H1 (cell line): ENCODE results near the gene AMN1.

ENCODE experiments used
- CREB1 ChIP-seq: IDR thresholded peaks from 2 replicates; pipeline ENCODE4 v1.6.1; 2012; ENCODE audit warnings: inconsistent platforms
- CTCF ChIP-seq, 3 experiments: IDR thresholded peaks; 1 replicate in 2 of 3; 2 replicates in 1 of 3; pipeline versions ENCODE4 v1.5.1 to v1.6.1; 2011; ENCODE audit warnings: low read length in 3 of 3, mild to moderate bottlenecking in 3 of 3, inconsistent platforms in 2 of 3, low read depth in 1 of 3, moderate library complexity in 1 of 3; ENCODE audit not compliant: insufficient read depth in 1 of 3; ENCODE audit errors: control extremely low read depth in 1 of 3
- EZH2 ChIP-seq: fragments of 200-600 bp; sonication (generic); IDR thresholded peaks from 2 replicates; pipeline ENCODE4 v1.7.1; 2012; ENCODE audit warnings: low read depth, mild to moderate bottlenecking, moderate library complexity, low read length, inconsistent platforms; ENCODE audit not compliant: severe bottlenecking
- POLR2A ChIP-seq, 2 experiments: IDR thresholded peaks; 1 replicate in 1 of 2; 2 replicates in 1 of 2; pipeline ENCODE4 v1.6.1; 2011; ENCODE audit warnings: low read depth in 2 of 2, low read length in 2 of 2, mild to moderate bottlenecking in 2 of 2; ENCODE audit errors: control extremely low read depth in 1 of 2
- USF2 ChIP-seq: IDR thresholded peaks from 2 replicates; pipeline ENCODE4 v1.6.1; 2011; ENCODE audit warnings: low read length, improper control_type of control experiment

GRCh38 chr12:31702047-31702446, 26.8 kb downstream of the AMN1 start:
- no peak for TF ChIP-seq POLR2A (IDR thresholded peaks at IDR 0.05; ENCODE audit: control extremely low read depth in 1 of 2, low read depth in 2 of 2, low read length in 2 of 2)
- TF ChIP-seq CTCF (IDR thresholded peaks at IDR 0.05; ENCODE audit: control extremely low read depth in 1 of 3, insufficient read depth in 1 of 3, low read depth in 1 of 3, low read length in 3 of 3), result peak in 1 of 3 experiments; percentile 50; a peak in 1 of 4 replicates
- no peak for TF ChIP-seq CREB1
- no peak for TF ChIP-seq USF2
- TF ChIP-seq EZH2, result no peak
